ENCODE results near the gene ZBTB16.

ZBTB16 gene

GRCh38 chr11:114109206-114110090 lies 49.9 kb downstream of the ZBTB16 start:
- DNase-seq, result no peak

GRCh38 chr11:114110123-114110522 lies 50.6 kb downstream of the ZBTB16 start:
- no peak for DNase-seq

GRCh38 chr11:114110952-114111947 lies 51.7 kb downstream of the ZBTB16 start:
- no peak for DNase-seq

- DNase-seq, result no peak
Observed at GRCh38 chr11:114115451-114115928, 56.0 kb downstream of the ZBTB16 start.

- DNase-seq, result no peak
Observed at GRCh38 chr11:114116357-114116756, 56.8 kb downstream of the ZBTB16 start.

GRCh38 chr11:114116800-114117199 lies 57.3 kb downstream of the ZBTB16 start:
- no peak for DNase-seq

GRCh38 chr11:114120606-114121005 lies 61.1 kb downstream of the ZBTB16 start:
- no peak for DNase-seq

- DNase-seq, result no peak
Observed at GRCh38 chr11:114121138-114121537, 61.6 kb downstream of the ZBTB16 start.

- no peak for DNase-seq
Observed at GRCh38 chr11:114121804-114122504, 62.4 kb downstream of the ZBTB16 start.

- DNase-seq, result no peak
Observed at GRCh38 chr11:114122686-114123085, 63.2 kb downstream of the ZBTB16 start.

GRCh38 chr11:114123692-114124330 lies 64.3 kb downstream of the ZBTB16 start:
- DNase-seq, result no peak

GRCh38 chr11:114124601-114125144 lies 65.2 kb downstream of the ZBTB16 start:
- DNase-seq, result no peak

- no peak for DNase-seq
Observed at GRCh38 chr11:114125531-114125930, 66.0 kb downstream of the ZBTB16 start.

- DNase-seq, result no peak
Observed at GRCh38 chr11:114125959-114126358, 66.4 kb downstream of the ZBTB16 start.

GRCh38 chr11:114128399-114128798 lies 68.9 kb downstream of the ZBTB16 start:
- DNase-seq, result no peak

- no peak for DNase-seq
Observed at GRCh38 chr11:114129142-114129541, 69.6 kb downstream of the ZBTB16 start.

- no peak for DNase-seq
Observed at GRCh38 chr11:114129699-114130098, 70.2 kb downstream of the ZBTB16 start.

- DNase-seq, result no peak
Observed at GRCh38 chr11:114130115-114130576, 70.6 kb downstream of the ZBTB16 start.

GRCh38 chr11:114130629-114131277 lies 71.2 kb downstream of the ZBTB16 start:
- no peak for DNase-seq

- DNase-seq, result no peak
Observed at GRCh38 chr11:114131461-114131864, 72.0 kb downstream of the ZBTB16 start.

- DNase-seq, result no peak
Observed at GRCh38 chr11:114132417-114132816, 72.9 kb downstream of the ZBTB16 start.

Measured in activated effector memory CD4-positive, alpha-beta T cell treated with Interleukin-2 at 50 U/mL for 16 hours (primary cell).